Measurements from ENCODE around the gene PI4KA. TPM values are rescaled to one million over a fixed set of nuclear protein-coding genes. Genes with fewer than 3 reads are reported as not detected.

The PI4KA gene
- total RNA-seq, 1 experiment from 2014 or later: 65.8 TPM

DNA sequence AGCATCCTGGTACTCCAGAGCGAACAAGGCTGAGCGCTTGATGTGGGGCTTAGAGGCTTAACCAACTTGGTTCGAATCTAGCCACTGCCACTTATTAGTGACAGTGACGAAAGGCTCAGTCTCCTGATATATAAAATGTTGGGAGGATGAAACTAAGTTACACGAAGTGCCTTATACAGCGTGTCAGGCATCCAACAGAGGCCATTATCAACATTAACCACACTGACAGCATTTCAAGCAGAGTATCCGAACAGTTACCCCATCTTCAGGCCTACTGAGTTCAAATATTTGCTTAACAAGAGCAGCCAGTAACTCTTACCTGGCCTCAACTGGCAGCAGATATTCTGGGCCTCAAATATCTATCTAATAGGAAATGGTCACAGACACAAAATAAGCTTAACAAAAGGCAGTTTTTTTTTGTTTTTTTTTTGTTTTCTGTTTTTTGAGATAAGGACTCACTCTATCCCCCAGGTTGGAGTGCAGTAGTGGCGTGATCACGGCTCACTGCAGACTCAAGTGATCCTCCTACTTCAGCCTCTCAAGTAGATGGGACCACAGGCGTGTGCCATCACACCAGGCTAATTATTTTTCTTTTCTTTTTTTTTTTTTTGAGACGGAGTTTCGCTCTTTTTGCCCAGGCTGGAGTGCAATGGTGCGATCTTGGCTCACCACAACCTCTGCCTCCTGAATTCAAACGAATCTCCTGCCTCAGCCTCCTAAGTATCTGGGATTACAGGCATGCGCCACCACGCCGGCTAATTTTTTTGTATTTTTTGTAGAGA lies 81.8 kb downstream of the PI4KA start:
- Histone ChIP-seq H2AFZ (ENCODE audit: low read length) (no peak overlapping the region), H2AK5ac (ENCODE audit: insufficient read length, low read length) (no peak overlapping the region), H3K9me3 (ENCODE audit: control insufficient read depth, low read depth, low read length) (no peaks in the 10 kb centered on the region), H3T11ph (ENCODE audit: low read length) (no peak overlapping the region), H3K4ac (ENCODE audit: low read depth, low read length) (no peak overlapping the region), H3K56ac (ENCODE audit: insufficient read length, low read depth, low read length) (no peak overlapping the region), H4K91ac (ENCODE audit: insufficient read length, low read depth, low read length) (no peak overlapping the region), H3K9ac (ENCODE audit: extremely low read depth, insufficient read length, low read length) (no peak overlapping the region), H3K18ac (ENCODE audit: insufficient read length, low read depth, low read length) (no peak overlapping the region), H3K14ac (ENCODE audit: insufficient read depth, low read length) (no peak overlapping the region), H3K23me2 (ENCODE audit: insufficient read length, low read depth, low read length, poor library complexity, severe bottlenecking) (no peaks in the 10 kb centered on the region), H4K5ac (ENCODE audit: insufficient read length, low read depth, low read length) (no peak overlapping the region), H3K27ac (ENCODE audit: insufficient read length, low read depth, low read length) (no peak overlapping the region), H3K79me1 (ENCODE audit: insufficient read depth, low read depth, low read length, poor library complexity, severe bottlenecking) (no peaks in the 10 kb centered on the region), H4K20me1 (ENCODE audit: control insufficient read depth, insufficient read depth, insufficient read length) (no peaks in the 10 kb centered on the region), H3K79me2 (ENCODE audit: insufficient read depth, low read length) (no peaks in the 10 kb centered on the region), H3K4me2 (ENCODE audit: insufficient read depth, insufficient read length, low read length) (no peak overlapping the region), H3K27me3 (ENCODE audit: insufficient read depth, low read length) (no peaks in the 10 kb centered on the region), H2BK12ac (ENCODE audit: insufficient read length, low read depth, low read length) (no peak overlapping the region), H2BK15ac (ENCODE audit: low read depth, low read length) (no peak overlapping the region), H3K23ac (ENCODE audit: insufficient read length, low read depth, low read length) (no peak overlapping the region), H2BK20ac (ENCODE audit: low read depth, low read length, poor library complexity, severe bottlenecking) (no peak overlapping the region), H2BK120ac (ENCODE audit: low read depth, low read length, poor library complexity, severe bottlenecking) (no peak overlapping the region), H2BK5ac (ENCODE audit: insufficient read length, low read length) (no peak overlapping the region), H4K8ac (replicated peaks; ENCODE audit: insufficient read length, low read depth, low read length) (no peak overlapping the region), H3K4me1 (ENCODE audit: insufficient read depth, low read length) (no peaks in the 10 kb centered on the region)
- H3K9me3 Mint-ChIP-seq: no peaks in the 10 kb centered on the region
- H3K4me1 Mint-ChIP-seq: peaks cover 14 to 17% of the 10 kb centered on the region in 2 experiments
- no peak overlapping the region for H3K4me3 Mint-ChIP-seq
- peaks cover 0 to 6% (median 0%) of the 10 kb centered on the region in 3 experiments; a peak in 1 of 7 replicates for H3K36me3 Mint-ChIP-seq (ENCODE audit: insufficient read depth in 1 of 3, low read depth in 3 of 3)
- no peaks in the 10 kb centered on the region for H3K27me3 Mint-ChIP-seq (ENCODE audit: low read depth)
- H3K27ac Mint-ChIP-seq: no peak overlapping the region
- no peak for DNase-seq
- TF ChIP-seq CTCF (conservative IDR thresholded peaks at IDR 0.05): no peak
- no CpG with 5 or more reads among the region's 17 CpGs for WGBS (ENCODE audit: extremely low coverage, insufficient read length, low lambda C conversion rate)
